HepG2 (cell line): ENCODE results near the gene CCDC57. TPM values are rescaled to one million over a fixed set of nuclear protein-coding genes. Genes with fewer than 3 reads are reported as not detected.

Source experiments
- ATAC-seq: fragments of 200-7000 bp; cut with Tn5 transposase; 3 replicates; pipeline ENCODE4 v1.9.1; 2020; ENCODE audit warnings: mild to moderate bottlenecking, moderate library complexity
- BruUV-seq: library from RNA; stranded (reverse); fragments of 400-500 nt; replicated peaks from 2 replicates; lab custom pipeline; 2021; lab: Mats Ljungman, UMichigan
- CTCF ChIA-PET: fragments of 300-600 bp; formaldehyde crosslinking; extraction: SDS; loops from one replicate; lab custom pipeline; 2021; ENCODE audit warnings: low total read pairs, inconsistent platforms, low intra/inter-chr PET ratio; lab: Yijun Ruan, JAX
- POLR2A ChIA-PET: fragments of 350-600 bp; sonication (Branson Sonifier 250); formaldehyde crosslinking; loops from one replicate; lab custom pipeline; 2020; ENCODE audit warnings: antibody characterized with exemption, inconsistent platforms; lab: Yijun Ruan, JAX
- DNase-seq: peaks from one replicate; pipeline ENCODE4 v3.0.0-alpha.2; 2015; ENCODE audit warnings: low spot score
- FAIRE-seq: peaks from 3 replicates; lab custom pipeline; 2011; peaks lifted over from hg19 to GRCh38; lab: Jason Lieb, UNC
- H2AFZ ChIP-seq: one replicate; pipeline ENCODE4 v1.6.1; 2011; ENCODE audit warnings: low read length, inconsistent platforms
- H3K27ac ChIP-seq: fragments of 300-600 bp; 3 replicates; pipeline ENCODE4 v1.8.0; 2011; ENCODE audit warnings: mixed run types, mild to moderate bottlenecking, mixed read lengths, low read length, inconsistent platforms; ENCODE audit not compliant: insufficient read depth; ENCODE audit errors: extremely low read length
- H3K27me3 ChIP-seq, 2 experiments: fragments of 200-600 bp in 1 of 2; 2 replicates in 1 of 2; 3 replicates in 1 of 2; pipeline versions ENCODE4 v1.6.0 to v1.8.0; 2011; ENCODE audit warnings: low read length in 2 of 2, mild to moderate bottlenecking in 2 of 2, moderate library complexity in 2 of 2, inconsistent platforms in 1 of 2; ENCODE audit not compliant: insufficient read depth in 2 of 2, control insufficient read depth in 1 of 2
- H3K36me3 ChIP-seq, 2 experiments: fragments of 200-600 bp in 1 of 2; replicated peaks in 1 of 2; 2 replicates in 1 of 2; 3 replicates in 1 of 2; pipeline versions ENCODE4 v1.5.1 to v1.8.0; 2011; ENCODE audit warnings: low read length in 2 of 2, inconsistent platforms in 1 of 2; ENCODE audit not compliant: insufficient read depth in 2 of 2, control insufficient read depth in 1 of 2
- H3K4me1 ChIP-seq: 2 replicates; pipeline ENCODE4 v1.5.1; 2012; ENCODE audit warnings: low read length, inconsistent platforms; ENCODE audit not compliant: insufficient read depth
- H3K4me2 ChIP-seq: 2 replicates; pipeline ENCODE4 v1.6.0; 2011; ENCODE audit warnings: low read depth, low read length, inconsistent platforms
- H3K4me3 ChIP-seq, 3 experiments: fragments of 200-600 bp in 1 of 3; sonication (generic), shearing (Covaris generic) in 1 of 3; replicated peaks in 1 of 3; 2 replicates each; pipeline ENCODE4 v1.5.1; 2011 to 2016; ENCODE audit warnings: low read length in 3 of 3, inconsistent platforms in 2 of 3, low read depth in 2 of 3, mild to moderate bottlenecking in 2 of 3, control low read depth in 1 of 3, mixed read lengths in 1 of 3; ENCODE audit not compliant: insufficient read depth in 1 of 3
- H3K79me2 ChIP-seq: one replicate; pipeline ENCODE4 v1.6.1; 2011; ENCODE audit warnings: low read length, inconsistent platforms; ENCODE audit not compliant: insufficient read depth
- H3K9ac ChIP-seq: 2 replicates; pipeline ENCODE4 v1.6.0; 2011; ENCODE audit warnings: mild to moderate bottlenecking, low read depth, low read length, inconsistent platforms; ENCODE audit not compliant: insufficient read depth
- H3K9me3 ChIP-seq: 2 replicates; pipeline ENCODE4 v1.5.1; 2012; ENCODE audit warnings: mild to moderate bottlenecking, low read length
- H4K20me1 ChIP-seq: 2 replicates; pipeline ENCODE4 v1.6.0; 2011; ENCODE audit warnings: inconsistent platforms, mild to moderate bottlenecking, low read length, moderate library complexity; ENCODE audit not compliant: insufficient read depth
- ERF ChIP-seq: IDR thresholded peaks from 2 replicates; pipeline ENCODE4 v1.6.1; 2018; ENCODE audit warnings: missing biosample characterization, missing genetic modification reagents
- FUBP1 ChIP-seq: sonication (generic); formaldehyde crosslinking; IDR thresholded peaks from 2 replicates; pipeline ENCODE4 v1.5.1; 2020; ENCODE audit warnings: missing genetic modification reagents, mild to moderate bottlenecking, borderline replicate concordance
- GLMP ChIP-seq: sonication (generic); formaldehyde crosslinking; IDR thresholded peaks from 2 replicates; pipeline ENCODE4 v1.9.0; 2021; ENCODE audit warnings: missing genetic modification reagents, mild to moderate bottlenecking, borderline replicate concordance
- KLF12 ChIP-seq: sonication (generic); formaldehyde crosslinking; IDR thresholded peaks from 2 replicates; pipeline ENCODE4 v1.4.0; 2020; ENCODE audit warnings: missing genetic modification reagents, borderline replicate concordance
- MLXIP ChIP-seq: sonication (generic); formaldehyde crosslinking; IDR thresholded peaks from 2 replicates; pipeline ENCODE4 v1.9.0; 2021; ENCODE audit warnings: missing genetic modification reagents, borderline replicate concordance
- MTA1 ChIP-seq: sonication (generic); formaldehyde crosslinking; IDR thresholded peaks from 2 replicates; pipeline ENCODE4 v1.4.0; 2020; ENCODE audit warnings: missing genetic modification reagents, mild to moderate bottlenecking, borderline replicate concordance
- PAWR ChIP-seq: sonication (generic); formaldehyde crosslinking; IDR thresholded peaks from 2 replicates; pipeline ENCODE4 v1.4.0; 2020; ENCODE audit warnings: missing genetic modification reagents, mild to moderate bottlenecking, borderline replicate concordance
- RARA ChIP-seq: IDR thresholded peaks from 2 replicates; pipeline ENCODE4 v1.6.1; 2016; ENCODE audit warnings: missing genetic modification reagents, missing compliant biosample characterization
- RELA ChIP-seq: sonication (generic); formaldehyde crosslinking; IDR thresholded peaks from 2 replicates; pipeline ENCODE4 v1.4.0; 2020; ENCODE audit warnings: missing genetic modification reagents
- RFX1 ChIP-seq: fragments of 450-650 bp; IDR thresholded peaks from 2 replicates; pipeline ENCODE4 v1.6.1; 2017
- ZBTB37 ChIP-seq: sonication (generic); formaldehyde crosslinking; IDR thresholded peaks from 2 replicates; pipeline ENCODE4 v1.4.0; 2020; ENCODE audit warnings: mild to moderate bottlenecking, missing genetic modification reagents
- ZNF12 ChIP-seq: sonication (generic); formaldehyde crosslinking; IDR thresholded peaks from 2 replicates; pipeline ENCODE4 v1.5.0; 2020; ENCODE audit warnings: missing genetic modification reagents
- ZNF891 ChIP-seq: sonication (generic); formaldehyde crosslinking; IDR thresholded peaks from 2 replicates; pipeline ENCODE4 v1.5.0; 2020; ENCODE audit warnings: mild to moderate bottlenecking, missing genetic modification reagents
- ZSCAN31 ChIP-seq: sonication (generic); formaldehyde crosslinking; IDR thresholded peaks from 2 replicates; pipeline ENCODE4 v1.5.0; 2020; ENCODE audit warnings: low read depth, mild to moderate bottlenecking, missing genetic modification reagents
- WGBS: methylation state at CpG from one replicate; pipeline ENCODE4 v1.1.6; 2017; ENCODE audit warnings: low lambda C conversion rate; 5-methylcytosine and 5-hydroxymethylcytosine counted together
- in situ Hi-C: cut with HindIII; loops from 2 replicates; pipeline ENCODE4 v1.10.0; 2017; ENCODE audit warnings: low pct_unique_long_range_greater_than_20kb; ENCODE audit not compliant: extremely low pct_ligation_motif_present
- intact Hi-C: fragments of 100-400 bp; cut with micrococcal nuclease; formaldehyde crosslinking; loops from one replicate; pipeline ENCODE4 v1.10.0; 2022; ENCODE audit not compliant: unreplicated experiment
- polyA plus RNA-seq, 8 experiments: library from polyadenylated mRNA; depleted of rRNA in 3 of 8; stranded (reverse) in 7 of 8; unstranded in 1 of 8; fragments of >200 nt; fragmentation: Illumina TruSeq in 4 of 8; extraction: Trizol in 4 of 8; gene quantifications; 2 replicates each; pipeline versions ENCODE4 v1.2.1 to v1.2.3, GENCODE V29; 2011 to 2016; ENCODE audit warnings: low read depth in 4 of 8, missing spikeins in 1 of 8, mixed read lengths in 1 of 8; ENCODE audit not compliant: insufficient read depth in 1 of 8
- total RNA-seq, 5 experiments: library from RNA; depleted of rRNA; stranded (reverse); fragments of >200 nt; fragmentation: Illumina TruSeq; extraction: Trizol; gene quantifications; 2 replicates each; pipeline ENCODE4 v1.2.3, GENCODE V29; 2016; ENCODE audit warnings: low read depth in 1 of 5
- TF ChIP-seq, protein P1 (sequence below): sonication (generic); formaldehyde crosslinking; IDR thresholded peaks from 2 replicates; pipeline ENCODE4 v1.4.0; 2020; ENCODE audit warnings: missing genetic modification reagents
- TF ChIP-seq, protein P2 (sequence below): sonication (generic); formaldehyde crosslinking; IDR thresholded peaks from 2 replicates; pipeline ENCODE4 v1.4.0; 2020; ENCODE audit warnings: mild to moderate bottlenecking, missing genetic modification reagents

The CCDC57 gene
- total and polyA plus RNA-seq, 2 of the 13 experiments (the other 11 are each of a cell fraction or from before 2014, with no cell fraction given): 59.3 to 59.9 TPM

DNA sequence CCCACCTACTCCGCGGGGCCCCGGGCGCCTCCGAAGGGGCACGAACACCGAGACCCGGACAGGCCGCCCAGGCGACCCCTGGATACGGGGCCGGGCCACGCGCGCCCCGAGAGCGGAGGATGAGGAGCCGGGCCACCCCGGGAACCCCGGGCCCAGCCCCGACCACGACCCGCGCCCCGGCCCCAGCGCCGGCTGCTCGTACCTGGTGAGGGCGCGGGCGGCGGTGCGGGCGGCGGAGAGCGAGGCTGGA is 114.8 kb downstream of the CCDC57 start:
- Histone ChIP-seq H3K9me3 (no peaks in the 10 kb centered on the region), H3K4me1 (peaks cover 76% of the 10 kb centered on the region), H3K79me2 (peaks cover 53% of the 10 kb centered on the region), H3K9ac (peak overlapping the region; percentile 98), H3K27me3 (no peaks in the 10 kb centered on the region; a peak in 1 of 5 replicates), H3K4me3 (peak overlapping the region; percentile 72 to 96 (median 86)), H3K36me3 (peaks cover 23 to 31% of the 10 kb centered on the region in 2 experiments), H3K27ac (peak overlapping the region; percentile 89), H4K20me1 (peaks cover 37% of the 10 kb centered on the region), H2AFZ (no peak overlapping the region), H3K4me2 (peak overlapping the region; percentile 98)
- ChIA-PET POLR2A (interaction anchor here (0.7 to 3.2 kb wide), 13 partner anchors 9 to 363 kb away, joined by 3 to 32 read pairs (median 4); partner anchors contain the start of genes CENPX, CSNK1D, DCXR and LRRC45), CTCF (no interaction called here)
- BruUV-seq: no TSS peak
- FAIRE-seq: no peak
- in situ Hi-C loops (no loop called here), intact Hi-C loops (loop anchor here (5.0 to 10.0 kb wide), 2 partner anchors 46 to 123 kb away; partner anchors contain the start of genes ASPSCR1, GPS1 and RFNG)
- ATAC-seq: no peak
- no peak for DNase-seq
- WGBS: 3% methylated on average over 6 of the region's 36 CpGs
- TF ChIP-seq MTA1 (CRISPR knock-in tag) (no peak), ZBTB37 (CRISPR knock-in tag) (no peak), KLF12 (CRISPR knock-in tag) (no peak; the same call in 1 of the 2 replicates), RELA (CRISPR knock-in tag) (0 out of 2 replicates have a peak, but pooled peaks have one; percentile 11), MLXIP (CRISPR knock-in tag) (0 out of 2 replicates have a peak, but pooled peaks have one; percentile 40), RFX1 (no peak), ZNF12 (no peak), RARA (CRISPR knock-in tag) (no peak), PAWR (CRISPR knock-in tag) (no peak), ZNF891 (CRISPR knock-in tag) (no peak), ERF (CRISPR knock-in tag) (no peak), ZSCAN31 (CRISPR knock-in tag) (no peak), GLMP (no peak), FUBP1 (CRISPR knock-in tag) (no peak)
- TF ChIP-seq, protein P1, sequence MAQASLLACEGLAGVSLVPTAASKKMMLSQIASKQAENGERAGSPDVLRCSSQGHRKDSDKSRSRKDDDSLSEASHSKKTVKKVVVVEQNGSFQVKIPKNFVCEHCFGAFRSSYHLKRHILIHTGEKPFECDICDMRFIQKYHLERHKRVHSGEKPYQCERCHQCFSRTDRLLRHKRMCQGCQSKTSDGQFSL: no peak
- TF ChIP-seq, protein P2, sequence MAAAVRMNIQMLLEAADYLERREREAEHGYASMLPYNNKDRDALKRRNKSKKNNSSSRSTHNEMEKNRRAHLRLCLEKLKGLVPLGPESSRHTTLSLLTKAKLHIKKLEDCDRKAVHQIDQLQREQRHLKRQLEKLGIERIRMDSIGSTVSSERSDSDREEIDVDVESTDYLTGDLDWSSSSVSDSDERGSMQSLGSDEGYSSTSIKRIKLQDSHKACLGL (CRISPR knock-in tag): no peak; the same call in 1 of the 2 replicates
